Neural cell (in vitro differentiated cells): ENCODE results near the gene RRBP1. TPM values are rescaled to one million over a fixed set of nuclear protein-coding genes. Genes with fewer than 3 reads are reported as not detected.

Source experiments
- H2AFZ ChIP-seq: fragments of 200-600, 300-800 bp; sonication (generic), shearing (Covaris generic); 2 replicates; pipeline ENCODE4 v1.6.0; 2014; ENCODE audit warnings: low read depth, mild to moderate bottlenecking, antibody characterized with exemption, low read length, moderate library complexity
- H3F3A ChIP-seq: fragments of 200-600 bp; shearing (Covaris generic); 2 replicates; pipeline ENCODE4 v1.6.1; 2016; ENCODE audit warnings: mild to moderate bottlenecking, moderate library complexity, mixed read lengths, antibody characterized with exemption, low read length; ENCODE audit not compliant: insufficient read depth, poor library complexity, severe bottlenecking
- H3K27ac ChIP-seq: fragments of 200-600, 300-800 bp; sonication (generic), shearing (Covaris generic); 2 replicates; pipeline ENCODE4 v1.5.1; 2014; ENCODE audit warnings: mild to moderate bottlenecking, low read length, moderate library complexity
- H3K27me3 ChIP-seq: fragments of 300-800, 200-600 bp; sonication (generic), shearing (Covaris generic); 2 replicates; pipeline ENCODE4 v1.6.0; 2014; ENCODE audit warnings: mild to moderate bottlenecking, low read depth, low read length, moderate library complexity; ENCODE audit not compliant: insufficient read depth
- H3K36me3 ChIP-seq: fragments of 300-800, 200-600 bp; sonication (generic), shearing (Covaris generic); 2 replicates; pipeline ENCODE4 v1.5.1; 2014; ENCODE audit warnings: mild to moderate bottlenecking, antibody characterized with exemption, low read length, moderate library complexity; ENCODE audit not compliant: insufficient read depth
- H3K4me2 ChIP-seq: fragments of 300-800, 200-600 bp; sonication (generic), shearing (Covaris generic); 2 replicates; pipeline ENCODE4 v1.6.0; 2014; ENCODE audit warnings: mild to moderate bottlenecking, low read length
- H3K4me3 ChIP-seq: fragments of 300-800, 200-600 bp; sonication (generic), shearing (Covaris generic); 2 replicates; pipeline ENCODE4 v1.5.1; 2014; ENCODE audit warnings: mild to moderate bottlenecking, low read length, moderate library complexity
- H3K79me2 ChIP-seq: fragments of 200-600 bp; shearing (Covaris generic); replicated peaks from 2 replicates; pipeline ENCODE4 v1.6.0; 2014; ENCODE audit warnings: mild to moderate bottlenecking, low read length, moderate library complexity; ENCODE audit not compliant: insufficient read depth
- H3K9ac ChIP-seq: fragments of 300-800, 200-600 bp; sonication (generic), shearing (Covaris generic); 2 replicates; pipeline ENCODE4 v1.6.1; 2016; ENCODE audit warnings: mild to moderate bottlenecking, low read length, mixed read lengths
- H3K9me2 ChIP-seq: fragments of 200-600 bp; shearing (Covaris generic); 2 replicates; pipeline ENCODE4 v1.6.1; 2016; ENCODE audit warnings: mild to moderate bottlenecking, low read length, mixed read lengths; ENCODE audit not compliant: insufficient read depth
- H3K9me3 ChIP-seq: fragments of 200-600, 300-800 bp; sonication (generic), shearing (Covaris generic); 2 replicates; pipeline ENCODE4 v1.6.1; 2016; ENCODE audit warnings: mild to moderate bottlenecking, mixed run types, low read length, moderate library complexity, mixed read lengths
- H4K20me1 ChIP-seq: fragments of 200-600 bp; shearing (Covaris generic); 2 replicates; pipeline ENCODE4 v1.6.1; 2016; ENCODE audit warnings: mild to moderate bottlenecking, mixed run types; ENCODE audit not compliant: insufficient read depth
- CTCF ChIP-seq: fragments of 450-650 bp; IDR thresholded peaks from 2 replicates; pipeline ENCODE4 v1.5.1; 2014; ENCODE audit warnings: antibody characterized with exemption, mild to moderate bottlenecking, moderate library complexity; ENCODE audit not compliant: poor library complexity, severe bottlenecking
- EP300 ChIP-seq: fragments of 450-650 bp; conservative IDR thresholded peaks from 2 replicates; pipeline ENCODE4 v1.6.1; 2014; ENCODE audit warnings: antibody characterized with exemption, mild to moderate bottlenecking, moderate library complexity; ENCODE audit not compliant: poor library complexity, severe bottlenecking
- EZH2 ChIP-seq: fragments of 200-600, 300-800 bp; shearing (Covaris generic), sonication (generic); IDR thresholded peaks from 2 replicates; pipeline ENCODE4 v1.6.1; 2014; ENCODE audit warnings: antibody characterized with exemption, low read length, borderline replicate concordance, mild to moderate bottlenecking; ENCODE audit not compliant: insufficient read depth, poor library complexity, severe bottlenecking
- MXI1 ChIP-seq: fragments of 450-650 bp; conservative IDR thresholded peaks from 2 replicates; pipeline ENCODE4 v1.6.1; 2014; ENCODE audit warnings: antibody characterized with exemption, mild to moderate bottlenecking; ENCODE audit not compliant: poor library complexity, severe bottlenecking
- POLR2AphosphoS5 ChIP-seq: IDR thresholded peaks from 2 replicates; pipeline ENCODE4 v1.6.1; 2012
- RAD21 ChIP-seq: fragments of 450-650 bp; conservative IDR thresholded peaks from 2 replicates; pipeline ENCODE4 v1.6.1; 2014; ENCODE audit warnings: antibody characterized with exemption, mild to moderate bottlenecking, moderate library complexity
- SMC3 ChIP-seq: fragments of 450-650 bp; conservative IDR thresholded peaks from 2 replicates; pipeline ENCODE4 v1.6.1; 2014; ENCODE audit warnings: antibody characterized with exemption, mild to moderate bottlenecking, moderate library complexity; ENCODE audit not compliant: poor library complexity
- TAF1 ChIP-seq: IDR thresholded peaks from 2 replicates; pipeline ENCODE4 v1.6.1; 2012; ENCODE audit warnings: low read depth
- polyA plus RNA-seq: library from polyadenylated mRNA; depleted of rRNA; stranded (reverse); fragments of >200 nt; gene quantifications from 2 replicates; pipeline ENCODE4 v1.2.3, GENCODE V29; 2014
- TF ChIP-seq, protein P1 (sequence below): IDR thresholded peaks from 2 replicates; pipeline ENCODE4 v1.6.1; 2012; ENCODE audit warnings: borderline replicate concordance

Gene RRBP1
- polyA plus RNA-seq, 1 donor from 2014 or later: 2.2 TPM

DNA sequence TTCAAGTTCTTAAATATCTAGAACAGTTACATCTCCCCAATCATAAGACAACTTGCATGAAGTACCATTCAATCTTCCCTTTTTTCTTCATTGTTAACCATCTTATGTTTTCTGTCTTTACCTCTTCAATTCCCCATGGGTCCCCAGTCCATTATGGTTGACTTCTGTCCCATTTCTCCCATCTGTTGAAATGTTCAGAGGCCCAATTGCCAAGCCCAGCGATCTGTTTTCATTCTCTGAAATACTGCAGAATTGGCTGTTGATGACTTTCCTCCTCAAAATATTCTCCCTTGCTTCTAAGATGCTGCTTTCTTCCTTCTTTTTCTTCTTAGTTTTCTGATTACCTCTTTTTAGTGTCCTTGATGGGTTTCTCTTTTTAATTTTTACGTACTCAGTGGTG lies 86.2 kb downstream of the RRBP1 start:
- Histone ChIP-seq H2AFZ (no peak overlapping the region), H3K4me2 (no peak overlapping the region), H3K36me3 (peaks cover 4% of the 10 kb centered on the region), H3K4me3 (no peak overlapping the region), H3K9me3 (no peaks in the 10 kb centered on the region), H3K9ac (no peak overlapping the region), H3K27ac (no peak overlapping the region), H4K20me1 (no peaks in the 10 kb centered on the region), H3K27me3 (no peaks in the 10 kb centered on the region), H3F3A (no peaks in the 10 kb centered on the region), H3K9me2 (no peaks in the 10 kb centered on the region), H3K79me2 (peaks cover 31% of the 10 kb centered on the region)
- TF ChIP-seq, protein P1, sequence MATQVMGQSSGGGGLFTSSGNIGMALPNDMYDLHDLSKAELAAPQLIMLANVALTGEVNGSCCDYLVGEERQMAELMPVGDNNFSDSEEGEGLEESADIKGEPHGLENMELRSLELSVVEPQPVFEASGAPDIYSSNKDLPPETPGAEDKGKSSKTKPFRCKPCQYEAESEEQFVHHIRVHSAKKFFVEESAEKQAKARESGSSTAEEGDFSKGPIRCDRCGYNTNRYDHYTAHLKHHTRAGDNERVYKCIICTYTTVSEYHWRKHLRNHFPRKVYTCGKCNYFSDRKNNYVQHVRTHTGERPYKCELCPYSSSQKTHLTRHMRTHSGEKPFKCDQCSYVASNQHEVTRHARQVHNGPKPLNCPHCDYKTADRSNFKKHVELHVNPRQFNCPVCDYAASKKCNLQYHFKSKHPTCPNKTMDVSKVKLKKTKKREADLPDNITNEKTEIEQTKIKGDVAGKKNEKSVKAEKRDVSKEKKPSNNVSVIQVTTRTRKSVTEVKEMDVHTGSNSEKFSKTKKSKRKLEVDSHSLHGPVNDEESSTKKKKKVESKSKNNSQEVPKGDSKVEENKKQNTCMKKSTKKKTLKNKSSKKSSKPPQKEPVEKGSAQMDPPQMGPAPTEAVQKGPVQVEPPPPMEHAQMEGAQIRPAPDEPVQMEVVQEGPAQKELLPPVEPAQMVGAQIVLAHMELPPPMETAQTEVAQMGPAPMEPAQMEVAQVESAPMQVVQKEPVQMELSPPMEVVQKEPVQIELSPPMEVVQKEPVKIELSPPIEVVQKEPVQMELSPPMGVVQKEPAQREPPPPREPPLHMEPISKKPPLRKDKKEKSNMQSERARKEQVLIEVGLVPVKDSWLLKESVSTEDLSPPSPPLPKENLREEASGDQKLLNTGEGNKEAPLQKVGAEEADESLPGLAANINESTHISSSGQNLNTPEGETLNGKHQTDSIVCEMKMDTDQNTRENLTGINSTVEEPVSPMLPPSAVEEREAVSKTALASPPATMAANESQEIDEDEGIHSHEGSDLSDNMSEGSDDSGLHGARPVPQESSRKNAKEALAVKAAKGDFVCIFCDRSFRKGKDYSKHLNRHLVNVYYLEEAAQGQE: no peak
- no peak for TF ChIP-seq TAF1
- no peak for TF ChIP-seq EZH2
- TF ChIP-seq CTCF: no peak

GRCh38 chr20:17594443-17594842 lies 87.6 kb downstream of the RRBP1 start:
- H3K9me2 ChIP-seq: no peaks in the 10 kb centered on the region
- H3K36me3 ChIP-seq: peaks cover 4% of the 10 kb centered on the region
- no peaks in the 10 kb centered on the region for H3F3A ChIP-seq
- H3K27me3 ChIP-seq: no peaks in the 10 kb centered on the region
- H3K9ac ChIP-seq: no peak overlapping the region
- no peak overlapping the region for H2AFZ ChIP-seq
- H3K9me3 ChIP-seq: no peaks in the 10 kb centered on the region
- TF ChIP-seq SMC3: no peak
- no peaks in the 10 kb centered on the region for H4K20me1 ChIP-seq
- H3K79me2 ChIP-seq: peaks cover 23% of the 10 kb centered on the region
- no peak overlapping the region for H3K4me3 ChIP-seq
- H3K27ac ChIP-seq: no peak overlapping the region
- H3K4me2 ChIP-seq: no peak overlapping the region

- no peak overlapping the region for H3K27ac ChIP-seq
Measured at GRCh38 chr20:17593902-17594301, 88.1 kb downstream of the RRBP1 start.

More at GRCh38 chr20:17593902-17594301, 88.1 kb downstream of the RRBP1 start:
- Histone ChIP-seq H3K9me2 (no peaks in the 10 kb centered on the region), H2AFZ (no peak overlapping the region), H3K36me3 (peaks cover under 1% of the 10 kb centered on the region), H3F3A (no peaks in the 10 kb centered on the region), H3K4me2 (no peak overlapping the region), H3K9me3 (no peaks in the 10 kb centered on the region), H3K4me3 (no peak overlapping the region), H4K20me1 (no peaks in the 10 kb centered on the region), H3K9ac (no peak overlapping the region), H3K27me3 (no peaks in the 10 kb centered on the region), H3K79me2 (peaks cover 17% of the 10 kb centered on the region)
- no peak for TF ChIP-seq CTCF
- TF ChIP-seq TAF1: no peak
- TF ChIP-seq POLR2AphosphoS5: no peak
- no peak for TF ChIP-seq EP300
- TF ChIP-seq MXI1: no peak
- TF ChIP-seq, protein P1: no peak
- no peak for TF ChIP-seq RAD21
- TF ChIP-seq SMC3: no peak
- no peak for TF ChIP-seq EZH2
